AG09319 (cell line): ENCODE data around the gene PKD1.

Experiments used
- DNase-seq: peaks from one replicate; pipeline ENCODE4 v3.0.0-alpha.2; 2010; ENCODE audit warnings: low read depth; ENCODE audit errors: extremely low read depth
- CTCF ChIP-seq: IDR thresholded peaks from 2 replicates; pipeline ENCODE4 v1.5.1; 2011; ENCODE audit warnings: low read depth, mild to moderate bottlenecking, inconsistent platforms, low read length, moderate library complexity

PKD1 gene

GRCh38 chr16:2061023-2061422 is 74.7 kb downstream of the PKD1 start:
- no peak for DNase-seq
- no peak for TF ChIP-seq CTCF

- no peak for DNase-seq
- TF ChIP-seq CTCF, result no peak
These were observed 75.4 kb downstream of the PKD1 start for GRCh38 chr16:2060346-2060745.

- DNase-seq, result no peak
- no peak for TF ChIP-seq CTCF
These were observed 76.8 kb downstream of the PKD1 start for GRCh38 chr16:2058872-2059271.

- TF ChIP-seq CTCF, result no peak
These were observed 77.3 kb downstream of the PKD1 start for GRCh38 chr16:2058420-2058819.

GRCh38 chr16:2057438-2057837 is 78.3 kb downstream of the PKD1 start:
- no peak for TF ChIP-seq CTCF
- no peak for DNase-seq

More at GRCh38 chr16:2058420-2058819, 77.3 kb downstream of the PKD1 start:
- DNase-seq, result no peak

GRCh38 chr16:2056681-2057407 is 78.9 kb downstream of the PKD1 start:
- no peak for DNase-seq
- TF ChIP-seq CTCF, result peak; percentile 7

- TF ChIP-seq CTCF, result peak; percentile 29
- no peak for DNase-seq
These were observed 79.6 kb downstream of the PKD1 start for GRCh38 chr16:2056077-2056476.
